K562 (cell line): ENCODE results near the gene TYMP. TPM values are rescaled to one million over a fixed set of nuclear protein-coding genes. Genes with fewer than 3 reads are reported as not detected.

Experiments
- ATAC-seq: fragments of 200-7000 bp; cut with Tn5 transposase; 3 replicates; pipeline ENCODE4 v1.9.1; 2020; ENCODE audit warnings: moderate library complexity
- BruUV-seq: library from RNA; stranded (reverse); fragments of 400-500 nt; replicated peaks from 2 replicates; lab custom pipeline; 2021; lab: Mats Ljungman, UMichigan
- CTCF ChIA-PET: fragments of 300-600 bp; formaldehyde crosslinking; extraction: SDS; loops from one replicate; lab custom pipeline; 2021; ENCODE audit warnings: low intra/inter-chr PET ratio; lab: Yijun Ruan, JAX
- POLR2A ChIA-PET: fragments of 300-600, 350-650 bp; sonication (Branson Sonifier 250); formaldehyde crosslinking; extraction: SDS; loops from one replicate; lab custom pipeline; 2021; ENCODE audit warnings: antibody characterized with exemption, inconsistent platforms; lab: Yijun Ruan, JAX
- DNase-seq, 4 experiments: peaks; one replicate each; pipeline versions ENCODE4 v3.0.0 to v3.0.0-alpha.2; 2011 to 2018; ENCODE audit warnings: low spot score in 3 of 4, mixed read lengths in 3 of 4; ENCODE audit errors: extremely low read depth in 1 of 4
- FAIRE-seq: peaks from 2 replicates; lab custom pipeline; 2011; peaks lifted over from hg19 to GRCh38; lab: Jason Lieb, UNC
- H2AFZ ChIP-seq: 2 replicates; pipeline ENCODE4 v1.6.0; 2011; ENCODE audit warnings: low read depth, low read length, control low read depth, inconsistent platforms
- H3K27ac ChIP-seq: fragments of 200-600 bp; 3 replicates; pipeline ENCODE4 v1.8.0; 2011; ENCODE audit warnings: low read depth, mild to moderate bottlenecking, control low read depth, inconsistent platforms, low read length, moderate library complexity, mixed read lengths; ENCODE audit errors: extremely low read depth
- H3K27me3 ChIP-seq, 2 experiments: fragments of 300-600 bp in 1 of 2; 2 replicates in 1 of 2; 3 replicates in 1 of 2; pipeline versions ENCODE4 v1.6.0 to v1.8.0; 2011; ENCODE audit warnings: inconsistent platforms in 2 of 2, low read length in 2 of 2, mild to moderate bottlenecking in 1 of 2, mixed read lengths in 1 of 2, moderate library complexity in 1 of 2; ENCODE audit not compliant: control insufficient read depth in 2 of 2, insufficient read depth in 2 of 2
- H3K36me3 ChIP-seq: fragments of 300-600 bp; 3 replicates; pipeline ENCODE4 v1.8.0; 2011; ENCODE audit warnings: mild to moderate bottlenecking, low read length, inconsistent platforms; ENCODE audit not compliant: control insufficient read depth, insufficient read depth
- H3K4me1 ChIP-seq, 2 experiments: fragments of 200-600 bp in 1 of 2; replicated peaks in 1 of 2; 2 replicates in 1 of 2; 3 replicates in 1 of 2; pipeline versions ENCODE4 v1.5.1 to v1.8.0; 2011; ENCODE audit warnings: inconsistent platforms in 2 of 2, low read length in 2 of 2, mild to moderate bottlenecking in 1 of 2, mixed read lengths in 1 of 2, moderate library complexity in 1 of 2; ENCODE audit not compliant: control insufficient read depth in 2 of 2, insufficient read depth in 2 of 2
- H3K4me2 ChIP-seq: 2 replicates; pipeline ENCODE4 v1.6.1; 2011; ENCODE audit warnings: low read length, control low read depth, inconsistent platforms, mixed read lengths; ENCODE audit not compliant: insufficient read depth
- H3K4me3 ChIP-seq: fragments of 200-600 bp; sonication (generic), shearing (Covaris generic); 2 replicates; pipeline ENCODE4 v1.5.1; 2016; ENCODE audit warnings: control low read depth, inconsistent platforms
- H3K79me2 ChIP-seq: fragments of 200-600 bp; 3 replicates; pipeline ENCODE4 v1.8.0; 2011; ENCODE audit warnings: low read length, inconsistent platforms; ENCODE audit not compliant: control insufficient read depth, insufficient read depth
- H3K9ac ChIP-seq, 2 experiments: 2 replicates each; pipeline versions ENCODE4 v1.6.0 to v1.6.1; 2011; ENCODE audit warnings: low read depth in 2 of 2, low read length in 2 of 2, control low read depth in 1 of 2, inconsistent platforms in 1 of 2, mild to moderate bottlenecking in 1 of 2, mixed read lengths in 1 of 2; ENCODE audit not compliant: insufficient read depth in 1 of 2
- H3K9me1 ChIP-seq: one replicate; pipeline ENCODE4 v1.6.0; 2011; ENCODE audit warnings: inconsistent platforms, mild to moderate bottlenecking, low read length, moderate library complexity; ENCODE audit not compliant: control insufficient read depth, insufficient read depth
- H3K9me3 ChIP-seq: replicated peaks from 2 replicates; pipeline ENCODE4 v1.5.1; 2011; ENCODE audit warnings: low read depth, low read length, inconsistent platforms; ENCODE audit not compliant: control insufficient read depth, insufficient read depth
- H4K20me1 ChIP-seq: replicated peaks from 2 replicates; pipeline ENCODE4 v1.6.1; 2011; ENCODE audit warnings: low read length, inconsistent platforms, mixed read lengths; ENCODE audit not compliant: control insufficient read depth, insufficient read depth
- DACH1 ChIP-seq: fragments of 450-650 bp; IDR thresholded peaks from 2 replicates; pipeline ENCODE4 v1.6.1; 2018; ENCODE audit not compliant: partially characterized antibody
- HNRNPLL ChIP-seq: fragments of 200-400 bp; formaldehyde crosslinking; IDR thresholded peaks from 2 replicates; pipeline ENCODE4 v1.6.1; 2017; ENCODE audit warnings: low read length, low read depth, mild to moderate bottlenecking; ENCODE audit not compliant: poor library complexity, severe bottlenecking
- MAFK ChIP-seq: IDR thresholded peaks from 2 replicates; pipeline ENCODE4 v1.6.1; 2011; ENCODE audit warnings: low read length, improper control_type of control experiment
- NR2F6 ChIP-seq: fragments of 450-650 bp; formaldehyde crosslinking; IDR thresholded peaks from 2 replicates; pipeline ENCODE4 v1.4.0; 2020; ENCODE audit warnings: mild to moderate bottlenecking
- NUFIP1 ChIP-seq: fragments of 450-650 bp; IDR thresholded peaks from 2 replicates; pipeline ENCODE4 v1.6.1; 2018; ENCODE audit not compliant: partially characterized antibody
- TCF7 ChIP-seq: sonication (generic); IDR thresholded peaks from 2 replicates; pipeline ENCODE4 v1.6.1; 2016; ENCODE audit warnings: antibody characterized with exemption, borderline replicate concordance
- TFAP4 ChIP-seq: sonication (generic); formaldehyde crosslinking; IDR thresholded peaks from 2 replicates; pipeline ENCODE4 v1.8.0; 2022; ENCODE audit warnings: missing genetic modification reagents, mild to moderate bottlenecking, moderate library complexity, borderline replicate concordance
- TGIF2 ChIP-seq: sonication (generic); formaldehyde crosslinking; IDR thresholded peaks from 2 replicates; pipeline ENCODE4 v1.8.1; 2022; ENCODE audit warnings: mild to moderate bottlenecking, missing genetic modification reagents, moderate library complexity
- ZNF24 ChIP-seq: fragments of 450-650 bp; IDR thresholded peaks from 2 replicates; pipeline ENCODE4 v1.6.1; 2016
- ZNF263 ChIP-seq: sonication (generic); formaldehyde crosslinking; IDR thresholded peaks from 2 replicates; pipeline ENCODE4 v1.8.0; 2022; ENCODE audit warnings: mild to moderate bottlenecking, missing genetic modification reagents, borderline replicate concordance
- WGBS: fragments of 100-300 bp; shearing (Covaris generic); methylation state at CpG from one replicate; pipeline ENCODE4 v1.1.6; 2016; ENCODE audit warnings: low coverage, mixed read lengths; ENCODE audit not compliant: insufficient coverage; ENCODE audit errors: missing lambda C conversion rate; 5-methylcytosine and 5-hydroxymethylcytosine counted together
- in situ Hi-C: fragments of 300-500 bp; cut with MboI; formaldehyde crosslinking; loops from 4 replicates; pipeline ENCODE4 v1.15.0; 2018; ENCODE audit warnings: inconsistent platforms, mixed read lengths
- intact Hi-C: fragments of 100-400 bp; cut with micrococcal nuclease; formaldehyde crosslinking; loops from 2 replicates; pipeline ENCODE4 v1.14.2; 2022
- polyA plus RNA-seq, 8 experiments: library from polyadenylated mRNA; depleted of rRNA in 4 of 8; stranded (reverse) in 5 of 8; unstranded in 3 of 8; fragments of >200 nt; fragmentation: Nextera tagmentation in 2 of 8; fragmentation: Illumina TruSeq in 1 of 8; extraction: Ambion mirVana in 2 of 8; extraction: Trizol in 1 of 8; gene quantifications; 2 replicates each; pipeline versions ENCODE4 v1.2.1 to v1.2.3, GENCODE V29; 2011 to 2014; ENCODE audit warnings: inconsistent platforms in 1 of 8, missing spikeins in 1 of 8
- total RNA-seq, 7 experiments: library from RNA; depleted of rRNA in 6 of 7; stranded (reverse); fragments of >200 nt in 6 of 7; fragmentation: Illumina TruSeq in 2 of 7; extraction: Trizol in 2 of 7; gene quantifications; 2 replicates each; pipeline versions ENCODE4 v1.2.1 to v1.2.3, GENCODE V29; 2011 to 2021; ENCODE audit warnings: low replicate concordance in 1 of 7
- TF ChIP-seq, protein P1 (sequence below): fragments of 450-650 bp; IDR thresholded peaks from 2 replicates; pipeline ENCODE4 v1.6.1; 2016; ENCODE audit warnings: low read depth
- TF ChIP-seq, protein P2 (sequence below): fragments of 250-450 bp; sonication (Bioruptor Pico); IDR thresholded peaks from 2 replicates; pipeline ENCODE4 v1.4.0; 2020; ENCODE audit warnings: borderline replicate concordance

Gene TYMP
- total and polyA plus RNA-seq, 9 of the 15 experiments (the other 6 are each of a cell fraction or from before 2014, with no cell fraction given), result 0.03 to 4.0 (median 2.4) TPM; not detected in 4

DNA sequence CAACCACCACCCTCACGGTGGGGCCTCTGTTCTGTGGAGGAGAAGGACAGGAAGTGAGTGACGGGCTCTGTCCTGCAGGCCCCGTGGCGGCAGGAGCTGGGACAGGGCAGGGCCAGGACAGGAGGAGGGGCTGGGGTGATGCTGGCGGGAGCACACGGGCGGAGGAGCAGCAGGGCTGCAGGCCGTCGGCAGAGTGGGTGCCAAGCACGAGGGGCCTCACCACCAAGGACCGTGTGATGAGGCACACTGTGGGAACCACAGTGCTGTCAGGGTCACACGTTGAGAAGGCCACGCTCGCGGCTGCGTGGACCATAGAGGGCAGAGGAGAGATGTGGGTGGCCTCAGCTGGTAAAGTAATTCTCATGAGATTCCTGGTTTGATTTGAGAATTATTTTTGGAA is 12.9 kb downstream of the TYMP start (continued):
- TF ChIP-seq, protein P1, sequence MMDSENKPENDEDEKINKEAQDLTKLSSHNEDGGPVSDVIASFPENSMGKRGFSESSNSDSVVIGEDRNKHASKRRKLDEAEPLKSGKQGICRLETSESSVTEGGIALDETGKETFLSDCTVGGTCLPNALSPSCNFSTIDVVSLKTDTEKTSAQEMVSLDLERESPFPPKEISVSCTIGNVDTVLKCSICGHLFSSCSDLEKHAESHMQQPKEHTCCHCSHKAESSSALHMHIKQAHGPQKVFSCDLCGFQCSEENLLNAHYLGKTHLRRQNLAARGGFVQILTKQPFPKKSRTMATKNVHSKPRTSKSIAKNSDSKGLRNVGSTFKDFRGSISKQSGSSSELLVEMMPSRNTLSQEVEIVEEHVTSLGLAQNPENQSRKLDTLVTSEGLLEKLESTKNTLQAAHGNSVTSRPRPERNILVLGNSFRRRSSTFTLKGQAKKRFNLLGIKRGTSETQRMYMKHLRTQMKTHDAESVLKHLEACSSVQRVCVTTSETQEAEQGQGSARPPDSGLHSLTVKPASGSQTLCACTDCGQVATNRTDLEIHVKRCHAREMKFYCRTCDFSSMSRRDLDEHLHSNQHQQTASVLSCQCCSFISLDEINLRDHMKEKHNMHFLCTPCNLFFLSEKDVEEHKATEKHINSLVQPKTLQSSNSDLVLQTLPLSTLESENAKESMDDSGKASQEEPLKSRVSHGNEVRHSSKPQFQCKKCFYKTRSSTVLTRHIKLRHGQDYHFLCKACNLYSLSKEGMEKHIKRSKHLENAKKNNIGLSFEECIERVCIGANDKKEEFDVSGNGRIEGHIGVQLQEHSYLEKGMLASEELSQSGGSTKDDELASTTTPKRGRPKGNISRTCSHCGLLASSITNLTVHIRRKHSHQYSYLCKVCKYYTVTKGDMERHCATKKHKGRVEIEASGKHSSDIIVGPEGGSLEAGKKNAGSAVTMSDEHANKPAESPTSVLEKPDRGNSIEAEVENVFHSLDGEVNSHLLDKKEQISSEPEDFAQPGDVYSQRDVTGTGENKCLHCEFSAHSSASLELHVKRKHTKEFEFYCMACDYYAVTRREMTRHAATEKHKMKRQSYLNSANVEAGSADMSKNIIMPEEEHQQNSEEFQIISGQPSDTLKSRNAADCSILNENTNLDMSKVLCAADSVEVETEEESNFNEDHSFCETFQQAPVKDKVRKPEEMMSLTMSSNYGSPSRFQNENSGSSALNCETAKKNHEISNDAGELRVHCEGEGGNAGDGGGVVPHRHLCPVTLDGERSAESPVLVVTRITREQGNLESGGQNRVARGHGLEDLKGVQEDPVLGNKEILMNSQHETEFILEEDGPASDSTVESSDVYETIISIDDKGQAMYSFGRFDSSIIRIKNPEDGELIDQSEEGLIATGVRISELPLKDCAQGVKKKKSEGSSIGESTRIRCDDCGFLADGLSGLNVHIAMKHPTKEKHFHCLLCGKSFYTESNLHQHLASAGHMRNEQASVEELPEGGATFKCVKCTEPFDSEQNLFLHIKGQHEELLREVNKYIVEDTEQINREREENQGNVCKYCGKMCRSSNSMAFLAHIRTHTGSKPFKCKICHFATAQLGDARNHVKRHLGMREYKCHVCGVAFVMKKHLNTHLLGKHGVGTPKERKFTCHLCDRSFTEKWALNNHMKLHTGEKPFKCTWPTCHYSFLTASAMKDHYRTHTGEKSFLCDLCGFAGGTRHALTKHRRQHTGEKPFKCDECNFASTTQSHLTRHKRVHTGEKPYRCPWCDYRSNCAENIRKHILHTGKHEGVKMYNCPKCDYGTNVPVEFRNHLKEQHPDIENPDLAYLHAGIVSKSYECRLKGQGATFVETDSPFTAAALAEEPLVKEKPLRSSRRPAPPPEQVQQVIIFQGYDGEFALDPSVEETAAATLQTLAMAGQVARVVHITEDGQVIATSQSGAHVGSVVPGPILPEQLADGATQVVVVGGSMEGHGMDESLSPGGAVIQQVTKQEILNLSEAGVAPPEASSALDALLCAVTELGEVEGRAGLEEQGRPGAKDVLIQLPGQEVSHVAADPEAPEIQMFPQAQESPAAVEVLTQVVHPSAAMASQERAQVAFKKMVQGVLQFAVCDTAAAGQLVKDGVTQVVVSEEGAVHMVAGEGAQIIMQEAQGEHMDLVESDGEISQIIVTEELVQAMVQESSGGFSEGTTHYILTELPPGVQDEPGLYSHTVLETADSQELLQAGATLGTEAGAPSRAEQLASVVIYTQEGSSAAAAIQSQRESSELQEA, result no peak
- TF ChIP-seq TGIF2 (CRISPR knock-in tag), result no peak

DNA sequence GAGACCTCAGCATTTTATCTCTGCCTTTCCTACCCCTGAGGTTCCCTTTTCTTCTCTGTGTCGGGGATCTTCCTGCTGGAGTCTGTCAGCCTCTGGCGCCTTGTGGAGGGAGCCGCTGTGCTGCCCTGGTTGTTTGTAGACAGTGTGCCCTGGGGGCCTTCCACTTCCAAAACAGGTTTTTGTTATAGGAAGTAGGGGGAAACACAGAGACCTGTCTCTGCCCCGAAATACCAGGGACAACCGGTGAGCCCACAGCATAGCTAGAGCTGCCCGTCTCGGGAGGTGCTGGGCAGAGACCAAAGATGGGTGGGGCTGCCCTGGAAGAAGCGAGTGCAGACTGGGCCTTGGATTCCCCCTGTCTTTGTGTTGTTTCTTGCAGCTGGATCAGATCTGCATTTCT is 13.7 kb downstream of the TYMP start:
- H3K9me3 ChIP-seq, result no peaks in the 10 kb centered on the region
- ChIA-PET CTCF (no interaction called here), POLR2A (no interaction called here)
- H3K27ac ChIP-seq, result no peak overlapping the region
- no peaks in the 10 kb centered on the region for H3K9me1 ChIP-seq
- peaks cover 0 to 4% of the 10 kb centered on the region in 2 experiments; a peak in 2 of 5 replicates for H3K4me1 ChIP-seq
- in situ Hi-C loops, result no loop called here
- BruUV-seq, result no TSS peak
- intact Hi-C loops, result no loop called here
- H3K79me2 ChIP-seq, result peaks cover 43% of the 10 kb centered on the region
- no peak for ATAC-seq
- FAIRE-seq, result no peak
- no peaks in the 10 kb centered on the region for H4K20me1 ChIP-seq
- H2AFZ ChIP-seq, result no peak overlapping the region
- H3K4me3 ChIP-seq, result no peak overlapping the region
- H3K36me3 ChIP-seq, result peaks cover 60% of the 10 kb centered on the region; the same call in 1 of the 3 replicates
- no peak overlapping the region; a peak in 1 of 4 replicates for H3K9ac ChIP-seq
- H3K27me3 ChIP-seq, result no peaks in the 10 kb centered on the region
- 98% methylated on average over 5 of the region's 8 CpGs for WGBS
- DNase-seq, result no peak
- H3K4me2 ChIP-seq, result no peak overlapping the region
- TF ChIP-seq NR2F6 (CRISPR knock-in tag) (no peak), TCF7 (no peak), ZNF263 (CRISPR knock-in tag) (no peak), ZNF24 (no peak), HNRNPLL (no peak), TFAP4 (CRISPR knock-in tag) (no peak), MAFK (no peak), DACH1 (no peak), NUFIP1 (no peak)
- TF ChIP-seq, protein P2, sequence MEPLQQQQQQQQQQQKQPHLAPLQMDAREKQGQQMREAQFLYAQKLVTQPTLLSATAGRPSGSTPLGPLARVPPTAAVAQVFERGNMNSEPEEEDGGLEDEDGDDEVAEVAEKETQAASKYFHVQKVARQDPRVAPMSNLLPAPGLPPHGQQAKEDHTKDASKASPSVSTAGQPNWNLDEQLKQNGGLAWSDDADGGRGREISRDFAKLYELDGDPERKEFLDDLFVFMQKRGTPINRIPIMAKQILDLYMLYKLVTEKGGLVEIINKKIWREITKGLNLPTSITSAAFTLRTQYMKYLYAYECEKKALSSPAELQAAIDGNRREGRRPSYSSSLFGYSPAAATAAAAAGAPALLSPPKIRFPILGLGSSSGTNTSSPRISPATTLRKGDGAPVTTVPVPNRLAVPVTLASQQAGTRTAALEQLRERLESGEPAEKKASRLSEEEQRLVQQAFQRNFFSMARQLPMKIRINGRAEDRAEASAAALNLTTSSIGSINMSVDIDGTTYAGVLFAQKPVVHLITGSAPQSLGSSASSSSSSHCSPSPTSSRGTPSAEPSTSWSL (CRISPR knock-in tag), result no peak
